ENCODE data around the gene PUS1. TPM values are rescaled to one million over a fixed set of nuclear protein-coding genes. Genes with fewer than 3 reads are reported as not detected.
A peak's percentile ranks its signal among the peaks of the same experiment; 100 is the strongest.

The PUS1 gene
- total and polyA plus RNA-seq, 2 of the 8 experiments (the other 6 are each of a cell fraction or from before 2014, with no cell fraction given) = 48.1 to 81.2 TPM

DNA sequence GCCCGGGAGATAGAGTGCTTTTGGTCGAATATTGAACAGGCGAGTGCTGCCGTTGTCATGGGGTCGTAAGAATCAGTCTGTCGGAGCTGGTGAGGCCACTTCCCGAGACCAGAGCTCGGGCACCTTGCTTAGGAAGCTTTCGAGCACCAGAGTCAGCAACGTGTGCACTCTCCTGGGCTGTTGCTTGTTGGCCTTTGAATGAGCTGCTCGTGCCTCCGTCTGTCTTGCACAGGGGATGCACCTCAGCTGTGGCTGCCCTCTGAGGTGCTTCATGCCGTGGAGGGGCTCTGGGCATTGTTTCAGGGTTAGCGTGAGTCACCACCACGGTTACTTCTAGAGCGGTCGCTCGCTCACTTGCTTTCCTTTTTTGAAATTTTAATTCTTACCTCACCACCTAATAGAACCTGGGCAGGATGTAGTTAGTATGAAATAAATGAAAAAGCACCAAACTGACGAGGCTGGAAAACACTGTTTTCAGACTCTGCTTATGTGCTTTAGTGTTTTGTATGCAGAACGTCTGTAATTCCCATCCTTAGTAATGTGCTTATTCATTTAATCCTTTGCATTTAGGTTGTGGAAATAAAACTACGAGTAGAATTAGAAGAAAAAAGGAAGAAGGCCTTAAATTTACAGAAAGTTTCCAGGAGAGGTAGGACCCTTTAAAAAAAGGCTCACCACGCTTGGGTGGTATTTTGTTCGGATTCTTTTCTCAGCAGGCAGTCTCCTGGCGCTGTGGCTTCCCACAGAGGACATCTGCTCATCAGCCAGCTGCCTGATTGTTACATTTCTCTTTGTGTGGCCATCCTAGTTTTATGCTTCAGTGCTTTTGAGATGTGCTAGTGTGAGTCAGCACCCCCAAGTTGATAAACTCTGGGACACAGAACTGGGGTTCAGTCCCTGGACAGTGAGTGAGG, 61.2 kb downstream of the PUS1 start (continued):
- TF ChIP-seq YY1 (IDR thresholded peaks at IDR 0.05; ENCODE audit: low read depth, low read length) (no peak), GTF2F1 (IDR thresholded peaks at IDR 0.05; ENCODE audit: borderline replicate concordance, low read depth, low read length) (no peak), NANOG (IDR thresholded peaks at IDR 0.05; ENCODE audit: insufficient read depth, low read depth, low read length, poor library complexity, severe bottlenecking) (peak; percentile 40), POLR2AphosphoS5 (IDR thresholded peaks at IDR 0.05; ENCODE audit: low read depth, low read length) (0 out of 2 replicates have a peak, but pooled peaks have one; percentile 16)
- TF ChIP-seq, protein P1, sequence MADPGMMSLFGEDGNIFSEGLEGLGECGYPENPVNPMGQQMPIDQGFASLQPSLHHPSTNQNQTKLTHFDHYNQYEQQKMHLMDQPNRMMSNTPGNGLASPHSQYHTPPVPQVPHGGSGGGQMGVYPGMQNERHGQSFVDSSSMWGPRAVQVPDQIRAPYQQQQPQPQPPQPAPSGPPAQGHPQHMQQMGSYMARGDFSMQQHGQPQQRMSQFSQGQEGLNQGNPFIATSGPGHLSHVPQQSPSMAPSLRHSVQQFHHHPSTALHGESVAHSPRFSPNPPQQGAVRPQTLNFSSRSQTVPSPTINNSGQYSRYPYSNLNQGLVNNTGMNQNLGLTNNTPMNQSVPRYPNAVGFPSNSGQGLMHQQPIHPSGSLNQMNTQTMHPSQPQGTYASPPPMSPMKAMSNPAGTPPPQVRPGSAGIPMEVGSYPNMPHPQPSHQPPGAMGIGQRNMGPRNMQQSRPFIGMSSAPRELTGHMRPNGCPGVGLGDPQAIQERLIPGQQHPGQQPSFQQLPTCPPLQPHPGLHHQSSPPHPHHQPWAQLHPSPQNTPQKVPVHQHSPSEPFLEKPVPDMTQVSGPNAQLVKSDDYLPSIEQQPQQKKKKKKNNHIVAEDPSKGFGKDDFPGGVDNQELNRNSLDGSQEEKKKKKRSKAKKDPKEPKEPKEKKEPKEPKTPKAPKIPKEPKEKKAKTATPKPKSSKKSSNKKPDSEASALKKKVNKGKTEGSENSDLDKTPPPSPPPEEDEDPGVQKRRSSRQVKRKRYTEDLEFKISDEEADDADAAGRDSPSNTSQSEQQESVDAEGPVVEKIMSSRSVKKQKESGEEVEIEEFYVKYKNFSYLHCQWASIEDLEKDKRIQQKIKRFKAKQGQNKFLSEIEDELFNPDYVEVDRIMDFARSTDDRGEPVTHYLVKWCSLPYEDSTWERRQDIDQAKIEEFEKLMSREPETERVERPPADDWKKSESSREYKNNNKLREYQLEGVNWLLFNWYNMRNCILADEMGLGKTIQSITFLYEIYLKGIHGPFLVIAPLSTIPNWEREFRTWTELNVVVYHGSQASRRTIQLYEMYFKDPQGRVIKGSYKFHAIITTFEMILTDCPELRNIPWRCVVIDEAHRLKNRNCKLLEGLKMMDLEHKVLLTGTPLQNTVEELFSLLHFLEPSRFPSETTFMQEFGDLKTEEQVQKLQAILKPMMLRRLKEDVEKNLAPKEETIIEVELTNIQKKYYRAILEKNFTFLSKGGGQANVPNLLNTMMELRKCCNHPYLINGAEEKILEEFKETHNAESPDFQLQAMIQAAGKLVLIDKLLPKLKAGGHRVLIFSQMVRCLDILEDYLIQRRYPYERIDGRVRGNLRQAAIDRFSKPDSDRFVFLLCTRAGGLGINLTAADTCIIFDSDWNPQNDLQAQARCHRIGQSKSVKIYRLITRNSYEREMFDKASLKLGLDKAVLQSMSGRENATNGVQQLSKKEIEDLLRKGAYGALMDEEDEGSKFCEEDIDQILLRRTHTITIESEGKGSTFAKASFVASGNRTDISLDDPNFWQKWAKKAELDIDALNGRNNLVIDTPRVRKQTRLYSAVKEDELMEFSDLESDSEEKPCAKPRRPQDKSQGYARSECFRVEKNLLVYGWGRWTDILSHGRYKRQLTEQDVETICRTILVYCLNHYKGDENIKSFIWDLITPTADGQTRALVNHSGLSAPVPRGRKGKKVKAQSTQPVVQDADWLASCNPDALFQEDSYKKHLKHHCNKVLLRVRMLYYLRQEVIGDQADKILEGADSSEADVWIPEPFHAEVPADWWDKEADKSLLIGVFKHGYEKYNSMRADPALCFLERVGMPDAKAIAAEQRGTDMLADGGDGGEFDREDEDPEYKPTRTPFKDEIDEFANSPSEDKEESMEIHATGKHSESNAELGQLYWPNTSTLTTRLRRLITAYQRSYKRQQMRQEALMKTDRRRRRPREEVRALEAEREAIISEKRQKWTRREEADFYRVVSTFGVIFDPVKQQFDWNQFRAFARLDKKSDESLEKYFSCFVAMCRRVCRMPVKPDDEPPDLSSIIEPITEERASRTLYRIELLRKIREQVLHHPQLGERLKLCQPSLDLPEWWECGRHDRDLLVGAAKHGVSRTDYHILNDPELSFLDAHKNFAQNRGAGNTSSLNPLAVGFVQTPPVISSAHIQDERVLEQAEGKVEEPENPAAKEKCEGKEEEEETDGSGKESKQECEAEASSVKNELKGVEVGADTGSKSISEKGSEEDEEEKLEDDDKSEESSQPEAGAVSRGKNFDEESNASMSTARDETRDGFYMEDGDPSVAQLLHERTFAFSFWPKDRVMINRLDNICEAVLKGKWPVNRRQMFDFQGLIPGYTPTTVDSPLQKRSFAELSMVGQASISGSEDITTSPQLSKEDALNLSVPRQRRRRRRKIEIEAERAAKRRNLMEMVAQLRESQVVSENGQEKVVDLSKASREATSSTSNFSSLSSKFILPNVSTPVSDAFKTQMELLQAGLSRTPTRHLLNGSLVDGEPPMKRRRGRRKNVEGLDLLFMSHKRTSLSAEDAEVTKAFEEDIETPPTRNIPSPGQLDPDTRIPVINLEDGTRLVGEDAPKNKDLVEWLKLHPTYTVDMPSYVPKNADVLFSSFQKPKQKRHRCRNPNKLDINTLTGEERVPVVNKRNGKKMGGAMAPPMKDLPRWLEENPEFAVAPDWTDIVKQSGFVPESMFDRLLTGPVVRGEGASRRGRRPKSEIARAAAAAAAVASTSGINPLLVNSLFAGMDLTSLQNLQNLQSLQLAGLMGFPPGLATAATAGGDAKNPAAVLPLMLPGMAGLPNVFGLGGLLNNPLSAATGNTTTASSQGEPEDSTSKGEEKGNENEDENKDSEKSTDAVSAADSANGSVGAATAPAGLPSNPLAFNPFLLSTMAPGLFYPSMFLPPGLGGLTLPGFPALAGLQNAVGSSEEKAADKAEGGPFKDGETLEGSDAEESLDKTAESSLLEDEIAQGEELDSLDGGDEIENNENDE (IDR thresholded peaks at IDR 0.05; ENCODE audit: insufficient replicate concordance, low read length) = peak; percentile 22
